ENCODE results near the gene PDSS2. TPM values are rescaled to one million over a fixed set of nuclear protein-coding genes. Genes with fewer than 3 reads are reported as not detected.
"Not testable (repeated sequence)": the region's sequence is repeated elsewhere in the genome, so short reads cannot be mapped to it uniquely, and the experiment has no call there.

Gene PDSS2
- total RNA-seq, 2 experiments from 2014 or later: 13.1 to 16.9 TPM

DNA sequence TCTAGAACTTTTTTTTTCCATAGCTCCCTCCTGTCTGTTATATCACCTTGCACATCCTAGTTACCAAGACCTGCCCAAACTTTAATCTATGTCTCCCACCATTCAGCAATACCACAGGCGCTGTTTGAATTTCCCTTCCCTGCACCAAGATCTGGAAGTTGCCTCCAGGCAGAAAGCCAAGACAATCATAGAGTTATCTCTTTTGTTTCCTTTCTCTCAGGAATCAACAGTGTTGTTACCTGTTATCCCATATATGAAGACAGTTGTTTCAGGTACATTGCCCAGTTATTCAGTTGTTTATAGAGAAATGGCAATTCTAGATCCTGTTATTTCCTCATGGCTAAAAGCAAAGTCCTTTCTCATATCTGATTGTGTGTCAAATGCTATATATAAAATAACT lies 63.2 kb downstream of the PDSS2 start:
- no peak overlapping the region for H3K4me3 Mint-ChIP-seq
- no peak for ATAC-seq
- H3K36me3 Mint-ChIP-seq: peaks cover 46% of the 10 kb centered on the region
- H3K4me1 Mint-ChIP-seq: no peaks in the 10 kb centered on the region
- CTCF ChIA-PET: no interaction called here
- H3K9me3 Mint-ChIP-seq (ENCODE audit: low read depth): peaks cover 23% of the 10 kb centered on the region
- H3K27ac Mint-ChIP-seq: no peak overlapping the region
- DNase-seq: no peak
- no peaks in the 10 kb centered on the region for H3K27me3 Mint-ChIP-seq

DNA sequence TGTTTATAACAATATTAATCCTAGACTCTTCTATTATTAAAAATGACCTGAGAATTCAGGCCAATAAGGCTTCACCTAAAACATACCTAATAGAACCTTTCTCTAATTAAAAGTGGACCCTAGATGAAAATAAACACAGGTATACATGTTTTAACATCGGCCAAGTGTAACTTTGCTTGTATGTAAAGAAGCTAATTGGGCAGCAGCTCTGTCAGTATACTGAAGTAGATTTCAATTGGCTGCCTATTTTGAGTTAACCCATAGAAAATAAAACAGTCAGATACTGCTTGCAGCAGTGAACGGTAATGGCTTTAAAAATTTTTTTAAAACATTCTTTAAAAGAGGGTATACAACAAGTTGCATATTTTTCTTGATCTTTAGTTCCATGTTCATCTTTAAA lies 67.3 kb downstream of the PDSS2 start:
- no peak for ATAC-seq
- Mint-ChIP-seq H3K9me3 (ENCODE audit: low read depth) (peaks cover 15% of the 10 kb centered on the region), H3K27me3 (no peaks in the 10 kb centered on the region), H3K27ac (no peak overlapping the region), H3K4me1 (peaks cover 5% of the 10 kb centered on the region), H3K4me3 (no peak overlapping the region), H3K36me3 (peaks cover 33% of the 10 kb centered on the region)
- CTCF ChIA-PET: no interaction called here
- no peak for DNase-seq

DNA sequence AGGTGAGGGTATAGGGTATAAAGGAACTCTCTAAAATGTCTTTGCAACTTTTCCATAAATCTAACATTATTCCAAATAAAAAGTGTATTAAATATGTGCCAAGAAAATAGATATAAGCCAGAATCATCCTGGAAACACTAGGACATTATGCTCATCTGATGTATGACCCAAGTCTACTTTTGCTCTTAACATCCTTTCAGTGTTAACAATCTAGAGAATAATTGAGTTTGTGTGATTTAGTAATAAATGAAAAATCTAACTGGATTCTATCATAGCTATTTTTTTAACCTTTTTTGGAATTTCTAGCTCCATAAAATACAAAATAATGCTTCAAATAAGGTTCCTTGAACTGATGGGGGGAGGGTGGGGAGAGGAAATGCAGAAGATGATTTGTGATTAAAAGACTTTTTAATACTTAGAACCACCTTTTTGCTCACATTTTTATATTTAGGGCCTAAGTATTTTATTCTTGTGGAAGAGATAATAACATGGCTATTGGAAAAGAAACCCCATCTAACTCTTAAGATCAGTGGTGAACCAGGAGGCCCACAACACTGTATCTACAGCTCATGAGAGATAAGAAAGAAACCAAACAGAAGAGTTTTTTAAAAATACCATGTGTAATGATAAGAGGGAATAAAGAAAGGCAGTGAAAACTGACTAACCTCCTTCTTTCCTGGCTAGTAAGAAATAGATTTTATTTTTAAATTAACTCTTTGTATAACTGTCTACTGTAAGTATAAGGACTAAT lies 68.5 kb downstream of the PDSS2 start:
- no peak for DNase-seq
- Mint-ChIP-seq H3K36me3 (peaks cover 26% of the 10 kb centered on the region), H3K4me3 (no peak overlapping the region), H3K9me3 (ENCODE audit: low read depth) (peaks cover 9% of the 10 kb centered on the region), H3K4me1 (peaks cover 5% of the 10 kb centered on the region), H3K27me3 (no peaks in the 10 kb centered on the region), H3K27ac (no peak overlapping the region)
- no peak for ATAC-seq
- CTCF ChIA-PET: no interaction called here

DNA sequence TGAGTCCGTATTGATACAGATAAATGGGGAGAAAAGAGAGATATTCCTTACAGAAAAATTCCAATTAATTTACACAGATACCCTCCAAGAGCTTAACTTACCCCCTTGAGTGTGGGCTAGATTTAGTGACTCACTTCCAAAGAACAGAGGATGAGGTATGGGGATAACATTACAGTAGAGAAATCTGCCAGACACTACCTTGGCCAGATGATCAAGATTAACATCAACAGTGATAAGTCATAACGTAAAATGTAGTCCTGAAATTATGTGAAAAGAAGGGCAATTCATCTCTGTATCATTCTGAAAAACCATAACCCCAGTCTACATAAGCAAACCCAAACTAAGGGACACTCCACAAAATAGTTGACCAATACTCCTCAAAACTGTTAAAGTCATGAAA lies 69.3 kb downstream of the PDSS2 start:
- CTCF ChIA-PET: no interaction called here
- Mint-ChIP-seq H3K36me3 (peaks cover 23% of the 10 kb centered on the region), H3K9me3 (ENCODE audit: low read depth) (peaks cover 9% of the 10 kb centered on the region), H3K27me3 (no peaks in the 10 kb centered on the region), H3K27ac (no peak overlapping the region), H3K4me1 (peaks cover 11% of the 10 kb centered on the region), H3K4me3 (no peak overlapping the region)
- DNase-seq: no peak
- no peak for ATAC-seq

DNA sequence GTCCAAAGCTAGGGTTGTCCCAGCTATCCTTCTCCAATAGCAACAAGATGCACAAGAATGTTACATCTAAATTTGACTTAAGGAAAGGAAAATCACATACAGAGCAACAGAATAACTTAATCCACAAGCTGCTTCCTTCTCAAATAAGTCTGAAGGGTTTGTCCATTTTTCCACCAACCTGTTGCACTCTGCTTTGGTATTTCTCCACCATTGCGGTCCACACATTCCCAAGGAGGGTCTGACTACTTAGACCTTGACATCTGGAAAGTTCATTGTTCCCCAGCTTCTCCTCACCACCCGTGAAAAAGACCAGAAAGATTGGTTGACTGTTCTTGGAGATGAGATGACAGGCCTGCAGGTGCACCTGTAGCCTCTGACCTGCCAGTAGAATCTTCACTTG lies 72.5 kb downstream of the PDSS2 start:
- H3K36me3 Mint-ChIP-seq: peaks cover 15% of the 10 kb centered on the region
- H3K27me3 Mint-ChIP-seq: no peaks in the 10 kb centered on the region
- H3K9me3 Mint-ChIP-seq (ENCODE audit: low read depth): no peaks in the 10 kb centered on the region
- no peak overlapping the region for H3K4me3 Mint-ChIP-seq
- DNase-seq (no peak), ATAC-seq (no peak)
- H3K27ac Mint-ChIP-seq: no peak overlapping the region
- H3K4me1 Mint-ChIP-seq: peaks cover 11% of the 10 kb centered on the region
- CTCF ChIA-PET: no interaction called here

DNA sequence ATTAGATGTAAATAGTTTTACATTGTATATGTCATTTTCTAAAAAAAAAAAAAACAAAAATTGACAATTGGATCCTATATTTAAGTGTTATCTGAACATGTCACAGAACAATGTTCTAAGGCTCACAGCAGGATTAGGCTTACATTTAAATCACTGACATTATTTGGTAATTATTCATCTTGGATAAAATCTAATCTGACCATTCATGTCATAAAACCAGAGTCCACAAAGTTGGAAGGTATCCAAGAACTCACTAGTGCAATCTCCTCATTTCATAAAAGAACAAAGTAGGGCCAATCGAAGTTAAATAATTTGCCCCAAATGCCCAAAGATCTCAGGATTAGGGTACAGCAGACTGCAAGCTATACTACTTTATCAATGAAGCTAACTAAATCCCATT lies 73.0 kb downstream of the PDSS2 start:
- DNase-seq (no peak), ATAC-seq (no peak)
- Mint-ChIP-seq H3K4me1 (peaks cover 11% of the 10 kb centered on the region), H3K4me3 (no peak overlapping the region), H3K27ac (no peak overlapping the region), H3K27me3 (no peaks in the 10 kb centered on the region), H3K36me3 (peaks cover 15% of the 10 kb centered on the region), H3K9me3 (ENCODE audit: low read depth) (no peaks in the 10 kb centered on the region)
- CTCF ChIA-PET: no interaction called here

DNA sequence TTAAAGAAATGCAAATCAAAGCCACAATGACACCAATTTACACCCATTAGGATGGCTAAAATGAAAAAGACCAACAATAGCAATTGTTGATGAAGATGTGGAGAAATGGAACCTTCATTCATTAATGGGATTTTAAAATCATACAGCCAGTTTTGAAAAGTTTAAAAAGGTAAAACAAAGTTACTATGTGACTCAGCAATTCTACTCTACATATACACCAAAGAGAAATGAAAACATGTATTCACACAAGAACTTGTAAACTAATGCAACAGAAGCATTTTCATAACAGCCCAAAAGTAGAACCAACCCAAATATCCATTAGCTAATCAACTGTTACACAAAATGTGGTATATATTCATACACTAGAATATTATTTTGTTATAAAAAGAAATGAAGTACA lies 75.7 kb downstream of the PDSS2 start:
- H3K4me3 Mint-ChIP-seq: no peak overlapping the region
- ATAC-seq: no peak

DNA sequence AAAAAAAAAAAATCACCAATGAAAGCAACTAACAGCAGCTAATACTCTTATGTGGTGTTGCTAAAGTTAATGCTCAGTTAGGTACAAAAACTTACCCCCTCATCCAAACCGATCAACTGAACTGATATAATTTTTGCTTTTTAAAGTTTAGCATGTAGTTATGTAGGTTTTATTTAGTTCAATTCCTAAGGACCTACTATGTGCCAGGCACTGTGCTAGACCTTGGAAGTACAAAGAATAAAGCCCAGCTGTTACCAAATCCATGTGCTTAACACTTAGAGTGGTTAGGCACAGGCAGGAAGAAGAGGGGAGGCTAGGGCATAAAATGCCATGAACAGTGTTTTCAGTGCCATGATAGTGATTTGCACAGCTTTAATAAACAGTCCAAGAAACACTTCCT lies 85.1 kb downstream of the PDSS2 start:
- no peaks in the 10 kb centered on the region for H3K27me3 Mint-ChIP-seq
- peaks cover 10% of the 10 kb centered on the region for H3K36me3 Mint-ChIP-seq
- peaks cover 2% of the 10 kb centered on the region for H3K9me3 Mint-ChIP-seq (ENCODE audit: low read depth)
- CTCF ChIA-PET: no interaction called here
- DNase-seq (no peak), ATAC-seq (no peak)
- H3K4me3 Mint-ChIP-seq: no peak overlapping the region
- no peaks in the 10 kb centered on the region for H3K4me1 Mint-ChIP-seq
- H3K27ac Mint-ChIP-seq: no peak overlapping the region

More for the DNA sequence above, 75.7 kb downstream of the PDSS2 start:
- DNase-seq: no peak
- H3K27ac Mint-ChIP-seq: no peak overlapping the region
- H3K36me3 Mint-ChIP-seq: peaks cover 11% of the 10 kb centered on the region
- H3K27me3 Mint-ChIP-seq: no peaks in the 10 kb centered on the region
- CTCF ChIA-PET: no interaction called here
- H3K4me1 Mint-ChIP-seq: peaks cover 6% of the 10 kb centered on the region
- H3K9me3 Mint-ChIP-seq (ENCODE audit: low read depth): peaks cover 2% of the 10 kb centered on the region

DNA sequence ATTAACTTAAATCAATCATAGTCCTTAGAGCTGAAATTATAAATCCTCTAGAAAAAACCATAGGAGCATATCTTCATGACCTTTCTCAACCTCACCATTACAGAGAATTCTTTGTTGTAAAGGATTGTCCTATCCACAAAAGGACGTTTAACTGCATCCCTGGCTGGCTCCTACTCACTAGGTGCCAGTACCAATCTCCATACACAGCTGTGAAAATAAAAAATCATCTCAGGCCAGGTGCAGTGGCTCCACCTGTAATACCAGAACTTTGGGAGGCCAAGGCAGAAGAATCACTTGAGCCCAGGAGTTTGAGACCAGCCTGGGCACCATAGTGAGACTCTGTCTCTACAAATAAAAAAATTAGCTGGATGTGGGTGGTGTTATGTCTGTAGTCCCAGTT lies 89.9 kb downstream of the PDSS2 start:
- CTCF ChIA-PET: no interaction called here
- no peaks in the 10 kb centered on the region for H3K36me3 Mint-ChIP-seq
- DNase-seq: no peak
- no peak overlapping the region for H3K27ac Mint-ChIP-seq
- ATAC-seq: no peak
- no peaks in the 10 kb centered on the region for H3K4me1 Mint-ChIP-seq
- no peaks in the 10 kb centered on the region for H3K9me3 Mint-ChIP-seq (ENCODE audit: low read depth)
- no peak overlapping the region for H3K4me3 Mint-ChIP-seq
- H3K27me3 Mint-ChIP-seq: no peaks in the 10 kb centered on the region

DNA sequence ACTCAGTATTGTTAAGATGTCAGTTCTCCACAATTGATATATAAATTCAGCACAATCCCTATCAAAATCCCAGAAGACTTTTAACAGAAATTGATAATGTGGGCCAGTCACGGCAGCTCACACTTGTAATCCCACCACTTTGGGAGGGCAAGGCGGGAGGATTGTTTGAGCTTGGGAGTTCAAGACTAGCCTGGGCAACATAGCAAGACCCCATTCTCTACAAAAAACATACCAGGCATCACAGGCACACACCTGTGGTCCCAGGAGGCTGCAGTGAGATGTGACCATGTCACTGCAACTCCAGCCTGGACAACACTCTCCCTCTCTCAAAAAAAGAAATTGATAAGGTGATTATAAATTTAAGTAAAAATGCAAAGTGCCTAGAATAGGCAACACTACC lies 90.9 kb downstream of the PDSS2 start:
- CTCF ChIA-PET: no interaction called here
- Mint-ChIP-seq H3K36me3 (peaks cover 6% of the 10 kb centered on the region), H3K27me3 (no peaks in the 10 kb centered on the region), H3K4me1 (no peaks in the 10 kb centered on the region), H3K27ac (no peak overlapping the region), H3K9me3 (ENCODE audit: low read depth) (peaks cover 3% of the 10 kb centered on the region), H3K4me3 (no peak overlapping the region)
- ATAC-seq (no peak), DNase-seq (no peak)

DNA sequence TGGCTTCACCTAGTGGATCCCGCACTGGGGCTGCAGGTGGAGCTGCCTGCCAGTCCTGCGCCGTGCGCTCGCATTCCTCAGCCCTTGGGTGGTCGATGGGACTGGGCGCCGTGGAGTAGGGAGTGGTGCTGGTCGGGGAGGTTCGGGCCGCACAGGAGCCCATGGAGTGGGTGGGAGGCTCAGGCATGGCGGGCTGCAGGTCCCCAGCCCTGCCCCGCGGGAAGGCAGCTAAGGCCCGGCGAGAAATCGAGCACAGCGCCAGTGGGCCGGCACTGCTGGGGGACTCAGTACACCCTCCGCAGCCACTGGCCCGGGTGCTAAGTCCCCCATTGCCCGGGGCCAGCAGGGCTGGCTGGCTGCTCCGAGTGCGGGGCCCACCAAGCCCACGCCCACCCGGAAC lies 95.2 kb downstream of the PDSS2 start:
- H3K9me3 Mint-ChIP-seq (ENCODE audit: low read depth); H3K4me1 Mint-ChIP-seq; DNase-seq; CTCF ChIA-PET; H3K4me3 Mint-ChIP-seq; H3K27ac Mint-ChIP-seq; H3K27me3 Mint-ChIP-seq; ATAC-seq: not testable (repeated sequence)
- H3K36me3 Mint-ChIP-seq: peaks cover 21% of the 10 kb centered on the region

DNA sequence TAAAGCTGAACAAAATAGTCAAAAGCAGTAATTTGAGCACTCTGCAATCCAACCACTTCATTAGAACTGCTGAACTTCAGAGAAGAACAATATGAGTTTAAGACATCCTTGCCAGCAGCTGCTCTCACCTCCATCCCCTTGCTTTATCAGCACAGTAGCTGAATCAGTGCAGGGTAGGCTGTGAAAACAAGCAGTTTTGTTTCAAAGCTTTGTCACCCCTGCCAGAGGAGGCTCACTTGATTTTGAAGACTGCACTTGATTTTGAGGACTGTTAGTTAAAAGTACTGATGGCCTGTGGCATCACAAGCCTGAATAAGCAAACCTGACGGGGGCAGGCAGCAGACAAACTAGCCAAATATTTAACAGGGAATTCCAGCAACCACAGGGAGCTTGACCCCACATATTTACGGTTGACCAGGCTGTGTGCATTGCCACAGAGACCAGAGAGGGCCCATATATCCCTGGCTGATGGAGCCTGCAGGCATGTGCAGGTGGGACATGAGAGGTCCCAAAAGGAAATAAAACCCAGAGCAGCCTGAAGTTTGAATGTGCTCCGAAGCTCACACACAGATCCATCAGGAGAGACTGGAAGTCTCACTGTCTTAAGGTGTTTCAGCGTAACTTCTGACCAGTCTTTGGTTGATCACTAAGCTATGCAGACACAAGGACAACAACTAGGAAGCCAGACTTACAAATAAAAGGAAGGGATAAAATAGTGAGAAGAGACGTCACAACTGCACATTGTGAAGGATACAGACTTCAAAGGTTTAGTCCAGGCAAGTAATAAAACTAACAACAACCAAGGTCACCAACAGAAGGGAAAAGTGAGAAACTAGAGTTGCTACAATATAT lies 97.4 kb downstream of the PDSS2 start:
- Mint-ChIP-seq H3K27ac (no peak overlapping the region), H3K9me3 (ENCODE audit: low read depth) (peaks cover 3% of the 10 kb centered on the region), H3K4me1 (no peaks in the 10 kb centered on the region), H3K27me3 (no peaks in the 10 kb centered on the region), H3K36me3 (peaks cover 21% of the 10 kb centered on the region), H3K4me3 (no peak overlapping the region)
- DNase-seq (no peak), ATAC-seq (no peak)
- CTCF ChIA-PET: no interaction called here

DNA sequence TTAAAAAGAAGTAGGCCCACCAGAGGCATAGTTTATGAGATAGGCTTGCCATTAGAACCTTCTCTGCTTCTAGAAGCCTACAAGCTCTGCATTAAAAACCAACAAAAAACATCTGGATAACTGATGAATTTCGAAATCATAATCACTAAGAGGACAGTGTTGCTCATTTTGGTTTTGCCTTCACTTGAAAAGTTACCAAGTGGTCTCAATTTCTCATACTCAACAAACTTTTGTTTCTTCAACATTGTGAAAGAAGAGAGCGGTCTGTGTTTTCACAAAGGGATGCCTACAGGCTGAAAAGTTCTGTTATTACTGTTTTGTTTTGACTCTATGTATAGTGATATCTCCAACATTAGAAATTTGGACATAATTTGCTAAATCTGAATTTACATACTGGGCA lies 98.9 kb downstream of the PDSS2 start:
- peaks cover 3% of the 10 kb centered on the region for H3K9me3 Mint-ChIP-seq (ENCODE audit: low read depth)
- H3K4me1 Mint-ChIP-seq: no peaks in the 10 kb centered on the region
- no peak overlapping the region for H3K27ac Mint-ChIP-seq
- no peaks in the 10 kb centered on the region for H3K27me3 Mint-ChIP-seq
- CTCF ChIA-PET: no interaction called here
- H3K36me3 Mint-ChIP-seq: peaks cover 21% of the 10 kb centered on the region
- no peak overlapping the region for H3K4me3 Mint-ChIP-seq
- DNase-seq (no peak), ATAC-seq (no peak)

DNA sequence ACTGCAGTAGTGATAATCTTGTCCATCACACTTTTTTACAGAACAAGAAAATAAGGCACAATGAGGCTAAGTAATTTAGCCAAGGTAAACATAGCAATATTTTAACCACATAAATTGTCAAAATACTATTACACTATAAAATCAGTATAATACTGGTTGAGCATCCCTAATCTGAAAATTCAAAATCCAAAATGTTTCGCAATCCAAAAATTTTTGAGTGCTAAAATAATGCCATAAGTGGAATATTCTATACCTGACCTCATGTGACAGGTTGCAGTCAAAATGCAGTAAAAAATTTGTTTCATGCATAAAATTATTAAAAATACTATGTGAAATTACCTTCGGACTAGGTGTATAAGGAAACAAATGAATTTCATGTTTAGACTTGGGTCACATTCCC lies 101.5 kb downstream of the PDSS2 start:
- Mint-ChIP-seq H3K4me3 (no peak overlapping the region), H3K4me1 (no peaks in the 10 kb centered on the region), H3K27ac (no peak overlapping the region), H3K9me3 (ENCODE audit: low read depth) (no peaks in the 10 kb centered on the region), H3K36me3 (peaks cover 10% of the 10 kb centered on the region), H3K27me3 (no peaks in the 10 kb centered on the region)
- CTCF ChIA-PET: no interaction called here
- DNase-seq: no peak
- no peak for ATAC-seq

Measured in activated CD8-positive, alpha-beta memory T cell treated with anti-CD3 and anti-CD28 coated beads, Interleukin-2, amount 10 ng/mL, durations not matched to agents 7 days and 5 days (primary cell).